CD14-positive monocyte (primary cell): Measurements from ENCODE around the gene DNAI2. TPM values are rescaled to one million over a fixed set of nuclear protein-coding genes. Genes with fewer than 3 reads are reported as not detected.
A peak's percentile ranks its signal among the peaks of the same experiment; 100 is the strongest.
"Not testable (repeated sequence)": the region's sequence is repeated elsewhere in the genome, so short reads cannot be mapped to it uniquely, and the experiment has no call there.

Source experiments
- DNase-seq, 3 donors: peaks; one replicate each; pipeline ENCODE4 v3.0.0-alpha.2; 2011 to 2022
- H2AFZ ChIP-seq: 2 replicates; pipeline ENCODE4 v1.6.0; 2012; ENCODE audit warnings: mild to moderate bottlenecking, low read depth, low read length, inconsistent platforms; ENCODE audit not compliant: insufficient read depth, poor library complexity, severe bottlenecking
- H3K27ac ChIP-seq, 2 donors: 1 replicate in 1 of 2; 2 replicates in 1 of 2; pipeline ENCODE4 v1.5.1; 2012 to 2013; ENCODE audit warnings: low read length in 2 of 2, control low read depth in 1 of 2, inconsistent platforms in 1 of 2, low read depth in 1 of 2, mild to moderate bottlenecking in 1 of 2
- H3K27me3 ChIP-seq, 2 donors: one replicate each; pipeline versions ENCODE4 v1.6.0 to v1.6.1; 2011 to 2013; ENCODE audit warnings: low read length in 2 of 2; ENCODE audit not compliant: control insufficient read depth in 2 of 2, insufficient read depth in 2 of 2
- H3K36me3 ChIP-seq, 2 donors: replicated peaks in 1 of 2; 1 replicate in 1 of 2; 2 replicates in 1 of 2; pipeline versions ENCODE4 v1.5.1 to v1.6.1; 2012 to 2013; ENCODE audit warnings: low read length in 2 of 2, control low read depth in 1 of 2, inconsistent platforms in 1 of 2, mild to moderate bottlenecking in 1 of 2; ENCODE audit not compliant: insufficient read depth in 2 of 2, control insufficient read depth in 1 of 2
- H3K4me1 ChIP-seq, 2 donors: 1 replicate in 1 of 2; 2 replicates in 1 of 2; pipeline versions ENCODE4 v1.5.1 to v1.6.1; 2012 to 2013; ENCODE audit warnings: low read length in 2 of 2, control low read depth in 1 of 2, inconsistent platforms in 1 of 2, mild to moderate bottlenecking in 1 of 2, moderate library complexity in 1 of 2; ENCODE audit not compliant: insufficient read depth in 2 of 2, control insufficient read depth in 1 of 2
- H3K4me2 ChIP-seq: replicated peaks from 2 replicates; pipeline ENCODE3; 2012; ENCODE audit warnings: low read length, moderate library complexity, mild to moderate bottlenecking; ENCODE audit not compliant: poor library complexity, severe bottlenecking; ENCODE audit errors: extremely low read depth
- H3K4me3 ChIP-seq, 3 experiments: fragments of 200-600 bp in 1 of 3; sonication (generic) in 1 of 3; replicated peaks in 1 of 3; 1 replicate in 2 of 3; 2 replicates in 1 of 3; pipeline ENCODE4 v1.5.1; 2011 to 2013; ENCODE audit warnings: low read length in 3 of 3, mild to moderate bottlenecking in 3 of 3, control low read depth in 2 of 3, low read depth in 2 of 3, inconsistent platforms in 1 of 3, moderate library complexity in 1 of 3
- H3K79me2 ChIP-seq: 2 replicates; pipeline ENCODE4 v1.6.0; 2012; ENCODE audit warnings: mild to moderate bottlenecking, control low read depth, inconsistent platforms, low read length, moderate library complexity; ENCODE audit not compliant: insufficient read depth
- H3K9ac ChIP-seq: 2 replicates; pipeline ENCODE4 v1.6.0; 2017; ENCODE audit warnings: low read length, mild to moderate bottlenecking; ENCODE audit not compliant: insufficient read depth, poor library complexity, severe bottlenecking
- H3K9me3 ChIP-seq, 2 donors: replicated peaks in 1 of 2; 1 replicate in 1 of 2; 2 replicates in 1 of 2; pipeline versions ENCODE4 v1.5.1 to v1.6.1; 2012 to 2013; ENCODE audit warnings: low read length in 2 of 2, control low read depth in 1 of 2; ENCODE audit not compliant: control insufficient read depth in 1 of 2, insufficient read depth in 1 of 2
- H4K20me1 ChIP-seq: 2 replicates; pipeline ENCODE4 v1.6.0; 2012; ENCODE audit warnings: mild to moderate bottlenecking, low read length, control low read depth, moderate library complexity; ENCODE audit not compliant: insufficient read depth
- H3K27ac Mint-ChIP-seq, 7 donors: one replicate each; pipeline ENCODE4 v1.8.0; 2020; ENCODE audit warnings: mild to moderate bottlenecking in 7 of 7, mixed read lengths in 7 of 7, moderate library complexity in 6 of 7, inconsistent platforms in 2 of 7
- H3K27me3 Mint-ChIP-seq, 3 donors: one replicate each; pipeline ENCODE4 v1.8.0; 2021 to 2022; ENCODE audit warnings: low read depth in 3 of 3, mild to moderate bottlenecking in 3 of 3, mixed read lengths in 3 of 3, moderate library complexity in 3 of 3, inconsistent platforms in 1 of 3
- H3K36me3 Mint-ChIP-seq, 2 donors: one replicate each; pipeline ENCODE4 v1.8.0; 2020; ENCODE audit warnings: mixed read lengths in 2 of 2, inconsistent platforms in 1 of 2, mild to moderate bottlenecking in 1 of 2
- H3K4me1 Mint-ChIP-seq: one replicate; pipeline ENCODE4 v1.8.0; 2020; ENCODE audit warnings: mild to moderate bottlenecking, mixed read lengths
- H3K4me3 Mint-ChIP-seq, 2 donors: one replicate each; pipeline ENCODE4 v1.8.0; 2020; ENCODE audit warnings: mild to moderate bottlenecking in 2 of 2, mixed read lengths in 2 of 2, moderate library complexity in 1 of 2
- H3K9me3 Mint-ChIP-seq, 7 donors: one replicate each; pipeline ENCODE4 v1.8.0; 2020 to 2022; ENCODE audit warnings: mixed read lengths in 7 of 7, mild to moderate bottlenecking in 6 of 7, moderate library complexity in 6 of 7, inconsistent platforms in 2 of 7
- CTCF ChIP-seq: fragments of 200-600 bp; IDR thresholded peaks from one replicate; pipeline ENCODE4 v1.8.0; 2022; ENCODE audit warnings: antibody characterized with exemption, mild to moderate bottlenecking
- WGBS: methylation state at CpG from one replicate; pipeline ENCODE4 v1.1.5; 2013; ENCODE audit warnings: missing lambda C conversion rate; ENCODE audit not compliant: insufficient coverage; 5-methylcytosine and 5-hydroxymethylcytosine counted together
- intact Hi-C, 2 donors: fragments of 100-400 bp; cut with micrococcal nuclease; formaldehyde crosslinking; loops; one replicate each; pipeline versions ENCODE4 v1.15.0 to v1.15.1; 2023
- polyA plus RNA-seq, 3 donors: library from polyadenylated mRNA; depleted of rRNA in 1 of 3; unstranded in 2 of 3; stranded (reverse) in 1 of 3; fragments of 300-500 nt in 2 of 3; fragments of >200 nt in 1 of 3; fragmentation: Illumina TruSeq in 2 of 3; gene quantifications; 1 replicate in 2 of 3; 2 replicates in 1 of 3; pipeline ENCODE4 v1.2.3, GENCODE V29; 2012 to 2021

Gene DNAI2
- polyA plus RNA-seq, 3 donors = 0.07 TPM; not detected in 2

GRCh38 chr17:74280093-74280513 lies 6.1 kb downstream of the DNAI2 start:
- H3K9ac ChIP-seq = no peak overlapping the region
- DNase-seq = peak; percentile 60 to 87 (median 63)
- no peak overlapping the region for H3K27ac ChIP-seq
- H3K4me3 Mint-ChIP-seq = peak overlapping the region in 1 of 2 donors; percentile 39
- peaks cover 15 to 24% (median 17%) of the 10 kb centered on the region in 3 donors for H3K27me3 Mint-ChIP-seq
- peaks cover 0 to 5% of the 10 kb centered on the region in 2 donors for H3K27me3 ChIP-seq
- 53% methylated on average over 7 of the region's 9 CpGs for WGBS
- no peaks in the 10 kb centered on the region for H3K9me3 ChIP-seq
- H4K20me1 ChIP-seq = no peaks in the 10 kb centered on the region
- no peaks in the 10 kb centered on the region for H3K9me3 Mint-ChIP-seq
- peaks cover 25 to 26% of the 10 kb centered on the region in 2 donors for H3K4me1 ChIP-seq
- no peaks in the 10 kb centered on the region for H3K79me2 ChIP-seq
- no peak overlapping the region for H2AFZ ChIP-seq
- peaks cover 31% of the 10 kb centered on the region for H3K4me1 Mint-ChIP-seq
- H3K36me3 Mint-ChIP-seq = peaks cover 0 to 1% of the 10 kb centered on the region in 2 donors
- peak overlapping the region in 6 of 7 donors; percentile 9 to 84 (median 72) for H3K27ac Mint-ChIP-seq
- TF ChIP-seq CTCF = no peak
- intact Hi-C loops = loop anchor here (5.0 kb wide), 1 partner anchor 68 kb away; the partner anchor contains the start of gene TTYH2 (in 2 of the 2)
- no peak overlapping the region for H3K4me2 ChIP-seq
- H3K4me3 ChIP-seq = no peak overlapping the region
- no peaks in the 10 kb centered on the region for H3K36me3 ChIP-seq

GRCh38 chr17:74281799-74282198 lies 7.8 kb downstream of the DNAI2 start:
- Histone ChIP-seq H3K27me3 (peaks cover 0 to 11% of the 10 kb centered on the region in 2 donors), H3K9me3 (no peaks in the 10 kb centered on the region), H3K9ac (no peak overlapping the region), H3K36me3 (no peaks in the 10 kb centered on the region), H3K27ac (no peak overlapping the region), H2AFZ (no peak overlapping the region), H3K79me2 (no peaks in the 10 kb centered on the region), H3K4me1 (peaks cover 25 to 26% of the 10 kb centered on the region in 2 donors), H3K4me3 (no peak overlapping the region), H3K4me2 (no peak overlapping the region), H4K20me1 (no peaks in the 10 kb centered on the region)
- no peaks in the 10 kb centered on the region for H3K36me3 Mint-ChIP-seq
- peaks cover 17 to 21% (median 21%) of the 10 kb centered on the region in 3 donors for H3K27me3 Mint-ChIP-seq
- H3K4me1 Mint-ChIP-seq = peaks cover 28% of the 10 kb centered on the region
- DNase-seq = no peak
- intact Hi-C loops = loop anchor here (5.0 kb wide), 1 partner anchor 69 kb away; the partner anchor contains the start of gene TTYH2 (in 2 of the 2)
- no peak overlapping the region for H3K4me3 Mint-ChIP-seq
- TF ChIP-seq CTCF = no peak
- H3K27ac Mint-ChIP-seq = peak overlapping the region in 1 of 7 donors; percentile 85
- no peaks in the 10 kb centered on the region for H3K9me3 Mint-ChIP-seq
- WGBS = 97% methylated on average over 18 of the region's 20 CpGs

GRCh38 chr17:74282274-74282586 lies 8.2 kb downstream of the DNAI2 start:
- peaks cover 0 to 11% of the 10 kb centered on the region in 2 donors for H3K27me3 ChIP-seq
- H2AFZ ChIP-seq, H3K4me3 Mint-ChIP-seq, H3K27ac ChIP-seq, DNase-seq, H4K20me1 ChIP-seq, H3K4me3 ChIP-seq, H3K9me3 ChIP-seq, H3K9ac ChIP-seq, H3K36me3 Mint-ChIP-seq, H3K9me3 Mint-ChIP-seq, H3K36me3 ChIP-seq, H3K4me2 ChIP-seq, H3K79me2 ChIP-seq: not testable (repeated sequence)
- H3K4me1 ChIP-seq = peaks cover 25 to 26% of the 10 kb centered on the region in 2 donors
- no CpG with 5 or more reads among the region's 4 CpGs for WGBS
- Mint-ChIP-seq H3K27me3 (peaks cover 18 to 21% (median 21%) of the 10 kb centered on the region in 3 donors), H3K27ac (peak overlapping the region in 6 of 7 donors; percentile 30 to 85 (median 74)), H3K4me1 (peaks cover 28% of the 10 kb centered on the region)
- intact Hi-C loops = loop anchor here (5.0 kb wide), 1 partner anchor 70 kb away; the partner anchor contains the start of gene TTYH2 (in 2 of the 2)
